HCT116 (cell line): ENCODE results near the gene MPHOSPH6. TPM values are rescaled to one million over a fixed set of nuclear protein-coding genes. Genes with fewer than 3 reads are reported as not detected.

Source experiments
- ATAC-seq: fragments of 200-7000 bp; cut with Tn5 transposase; 2 replicates; pipeline ENCODE4 v1.9.1; 2020; ENCODE audit warnings: mild to moderate bottlenecking, moderate library complexity
- BruUV-seq: library from RNA; stranded (reverse); fragments of 400-500 nt; replicated peaks from 2 replicates; lab custom pipeline; 2021; lab: Mats Ljungman, UMichigan
- CTCF ChIA-PET: fragments of 300-600 bp; sonication (Branson Sonifier 250); formaldehyde crosslinking; loops from one replicate; lab custom pipeline; 2021; ENCODE audit warnings: antibody characterized with exemption; lab: Charles Lee
- POLR2A ChIA-PET: fragments of 300-600, 350-600 bp; sonication (Branson Sonifier 250); formaldehyde crosslinking; loops from one replicate; lab custom pipeline; 2021; ENCODE audit warnings: antibody characterized with exemption; lab: Charles Lee
- RAD21 ChIA-PET, 2 experiments: fragments of 300-600 bp; sonication (Branson Sonifier 250); formaldehyde crosslinking; loops; one replicate each; lab custom pipeline; 2023; ENCODE audit warnings: low total read pairs in 2 of 2; ENCODE audit not compliant: uncharacterized antibody in 2 of 2, unreplicated experiment in 2 of 2, low non-redundant PET in 1 of 2; lab: Charles Lee
- DNase-seq: peaks from one replicate; pipeline ENCODE4 v3.0.0-alpha.2; 2010; ENCODE audit warnings: low read depth, low spot score
- H2AFZ ChIP-seq: fragments of 200-600 bp; shearing (Covaris generic), sonication (generic); 2 replicates; pipeline ENCODE4 v1.6.1; 2017; ENCODE audit warnings: low read depth, mixed run types, mixed read lengths, antibody characterized with exemption, low read length; ENCODE audit not compliant: poor library complexity, severe bottlenecking
- H3K27ac ChIP-seq: 2 replicates; pipeline ENCODE4 v1.5.1; 2012; ENCODE audit warnings: low read depth, low read length
- H3K27me3 ChIP-seq: fragments of 200-600 bp; sonication (generic); 2 replicates; pipeline ENCODE4 v1.6.1; 2016; ENCODE audit warnings: mixed run types, low read length, mixed read lengths; ENCODE audit not compliant: insufficient read depth
- H3K36me3 ChIP-seq, 2 experiments: fragments of 200-500 bp in 1 of 2; fragments of 200-600 bp in 1 of 2; sonication (Bioruptor generic) in 1 of 2; sonication (generic) in 1 of 2; 2 replicates each; pipeline versions ENCODE4 v1.5.1 to v1.6.1; 2014 to 2016; ENCODE audit warnings: low read length in 2 of 2, inconsistent platforms in 1 of 2, mixed read lengths in 1 of 2, mixed run types in 1 of 2; ENCODE audit not compliant: insufficient read depth in 2 of 2, control insufficient read depth in 1 of 2
- H3K4me1 ChIP-seq, 2 experiments: fragments of 200-600 bp in 1 of 2; sonication (generic) in 1 of 2; 2 replicates each; pipeline versions ENCODE4 v1.5.1 to v1.6.1; 2012 to 2017; ENCODE audit warnings: low read length in 2 of 2, inconsistent platforms in 1 of 2, mild to moderate bottlenecking in 1 of 2, mixed read lengths in 1 of 2, mixed run types in 1 of 2, moderate library complexity in 1 of 2; ENCODE audit not compliant: insufficient read depth in 2 of 2, control insufficient read depth in 1 of 2
- H3K4me2 ChIP-seq: fragments of 200-600 bp; sonication (generic); 2 replicates; pipeline ENCODE4 v1.6.1; 2017; ENCODE audit warnings: mixed run types, low read length, mixed read lengths
- H3K4me3 ChIP-seq, 2 experiments: fragments of 200-600 bp in 1 of 2; sonication (generic) in 1 of 2; replicated peaks in 1 of 2; 2 replicates each; pipeline ENCODE4 v1.5.1; 2011 to 2016; ENCODE audit warnings: low read length in 2 of 2, control low read depth in 1 of 2, low read depth in 1 of 2, mild to moderate bottlenecking in 1 of 2, mixed read lengths in 1 of 2, mixed run types in 1 of 2
- H3K79me2 ChIP-seq: fragments of 200-600 bp; sonication (generic); 2 replicates; pipeline ENCODE4 v1.6.1; 2017; ENCODE audit warnings: mild to moderate bottlenecking, mixed run types, low read length, moderate library complexity, mixed read lengths; ENCODE audit not compliant: insufficient read depth
- H3K9ac ChIP-seq: fragments of 200-600 bp; sonication (generic); 2 replicates; pipeline ENCODE4 v1.6.1; 2016; ENCODE audit warnings: low read length, mixed read lengths
- H3K9me2 ChIP-seq: fragments of 200-600 bp; sonication (generic), shearing (Covaris generic); 2 replicates; pipeline ENCODE4 v1.6.1; 2017; ENCODE audit warnings: mixed run types, mild to moderate bottlenecking, moderate library complexity; ENCODE audit not compliant: insufficient read depth
- H3K9me3 ChIP-seq, 2 experiments: fragments of 200-500 bp in 1 of 2; fragments of 200-600 bp in 1 of 2; sonication (Bioruptor generic) in 1 of 2; sonication (generic) in 1 of 2; 2 replicates each; pipeline ENCODE4 v1.6.1; 2014 to 2017; ENCODE audit warnings: low read length in 2 of 2, mixed read lengths in 2 of 2, inconsistent platforms in 1 of 2, low read depth in 1 of 2, mild to moderate bottlenecking in 1 of 2, mixed run types in 1 of 2, moderate library complexity in 1 of 2; ENCODE audit not compliant: control insufficient read depth in 1 of 2, insufficient read depth in 1 of 2
- H4K20me1 ChIP-seq: fragments of 200-600 bp; sonication (generic), shearing (Covaris generic); 2 replicates; pipeline ENCODE4 v1.6.1; 2017; ENCODE audit warnings: mixed run types, mild to moderate bottlenecking, moderate library complexity; ENCODE audit not compliant: insufficient read depth
- CBX3 ChIP-seq: IDR thresholded peaks from 2 replicates; pipeline ENCODE4 v1.6.1; 2012; ENCODE audit warnings: low read depth
- CEBPB ChIP-seq: IDR thresholded peaks from 2 replicates; pipeline ENCODE4 v1.6.1; 2012; ENCODE audit warnings: low read depth
- EGR1 ChIP-seq: IDR thresholded peaks from 2 replicates; pipeline ENCODE4 v1.6.1; 2012; ENCODE audit warnings: low read depth
- ELF1 ChIP-seq: IDR thresholded peaks from 2 replicates; pipeline ENCODE4 v1.6.1; 2012; ENCODE audit warnings: low read depth, borderline replicate concordance
- EZH2 ChIP-seq: fragments of 200-600 bp; sonication (generic); IDR thresholded peaks from 2 replicates; pipeline ENCODE4 v1.6.1; 2017; ENCODE audit warnings: antibody characterized with exemption, mixed run types
- EZH2phosphoT487 ChIP-seq: fragments of 200-600 bp; IDR thresholded peaks from 2 replicates; pipeline ENCODE4 v1.6.1; 2018; ENCODE audit warnings: antibody characterized with exemption, borderline replicate concordance
- FOSL1 ChIP-seq: IDR thresholded peaks from 2 replicates; pipeline ENCODE4 v1.6.1; 2012; ENCODE audit warnings: low read depth
- JUND ChIP-seq: IDR thresholded peaks from 2 replicates; pipeline ENCODE4 v1.6.1; 2012
- POLR2AphosphoS5 ChIP-seq: IDR thresholded peaks from 2 replicates; pipeline ENCODE4 v1.6.1; 2011; ENCODE audit warnings: mild to moderate bottlenecking, low read depth, low read length, moderate library complexity
- RAD21 ChIP-seq: IDR thresholded peaks from 2 replicates; pipeline ENCODE4 v1.6.1; 2012; ENCODE audit warnings: low read depth, mild to moderate bottlenecking
- SIN3A ChIP-seq: IDR thresholded peaks from 2 replicates; pipeline ENCODE4 v1.6.1; 2012; ENCODE audit warnings: low read depth
- SP1 ChIP-seq: IDR thresholded peaks from 2 replicates; pipeline ENCODE4 v1.6.1; 2012; ENCODE audit warnings: low read depth
- SRF ChIP-seq: IDR thresholded peaks from 2 replicates; pipeline ENCODE4 v1.6.1; 2012; ENCODE audit warnings: low read depth
- TCF7L2 ChIP-seq: IDR thresholded peaks from 2 replicates; pipeline ENCODE4 v1.7.0; 2011; ENCODE audit warnings: borderline replicate concordance, inconsistent platforms; ENCODE audit not compliant: insufficient read depth, insufficient read length; ENCODE audit errors: extremely low read depth
- YY1 ChIP-seq: IDR thresholded peaks from 2 replicates; pipeline ENCODE4 v1.6.1; 2011; ENCODE audit warnings: low read length, low read depth, moderate library complexity, mild to moderate bottlenecking; ENCODE audit not compliant: insufficient replicate concordance; ENCODE audit errors: extremely low read depth
- ZFX ChIP-seq: fragments of 450-650 bp; IDR thresholded peaks from 2 replicates; pipeline ENCODE4 v1.6.1; 2017
- ZNF274 ChIP-seq: fragments of 200-500 bp; sonication (Bioruptor generic); IDR thresholded peaks from 2 replicates; pipeline ENCODE4 v1.6.1; 2014; ENCODE audit warnings: mild to moderate bottlenecking, low read depth, low read length, inconsistent platforms
- intact Hi-C: fragments of 100-400 bp; cut with micrococcal nuclease; formaldehyde crosslinking; loops from 2 replicates; pipeline ENCODE4 v1.10.0; 2022
- total RNA-seq: library from RNA; stranded (reverse); gene quantifications from one replicate; pipeline ENCODE4 v1.2.1, GENCODE V29; 2021; ENCODE audit not compliant: unreplicated experiment
- TF ChIP-seq, protein P1 (sequence below): IDR thresholded peaks from 2 replicates; pipeline ENCODE4 v1.6.1; 2012
- TF ChIP-seq, protein P2 (sequence below): IDR thresholded peaks from 2 replicates; pipeline ENCODE4 v1.6.1; 2012
- TF ChIP-seq, protein P3 (sequence below): IDR thresholded peaks from 2 replicates; pipeline ENCODE4 v1.6.1; 2012; ENCODE audit warnings: low read depth

MPHOSPH6 gene
- total RNA-seq, 1 experiment from 2014 or later: 52.2 TPM

DNA sequence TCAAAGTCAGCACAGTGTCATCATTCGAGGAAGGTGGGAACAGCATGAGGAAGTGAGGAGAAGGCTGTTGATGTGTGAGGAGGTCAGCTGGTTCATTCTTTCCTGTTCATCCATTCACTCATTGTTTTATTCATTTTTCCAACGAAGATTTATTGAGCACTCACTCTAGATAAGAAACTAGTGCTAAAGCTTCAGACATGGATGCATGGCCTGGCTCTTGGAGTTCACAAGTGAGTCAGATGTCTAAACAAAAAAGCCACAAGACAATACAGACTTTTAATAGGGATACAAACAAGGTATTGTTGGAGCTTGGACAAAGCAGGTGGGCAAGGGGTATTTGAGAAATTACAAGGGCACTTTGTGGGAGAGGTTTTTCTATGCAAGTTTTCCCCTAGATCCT lies 31.3 kb upstream of the MPHOSPH6 start:
- RAD21 ChIA-PET: no interaction called here
- H3K4me1 ChIP-seq: no peaks in the 10 kb centered on the region
- no peak overlapping the region for H3K9ac ChIP-seq
- no peaks in the 10 kb centered on the region for H3K36me3 ChIP-seq
- no peak overlapping the region for H3K4me3 ChIP-seq
- POLR2A ChIA-PET: no interaction called here
- TF ChIP-seq RAD21: no peak
- TF ChIP-seq JUND: no peak
- no peak for TF ChIP-seq YY1
- TF ChIP-seq ELF1: no peak
- no peak for TF ChIP-seq FOSL1
- no peak for TF ChIP-seq POLR2AphosphoS5
- no peak for TF ChIP-seq ZNF274
- TF ChIP-seq SIN3A: no peak
- no peak for TF ChIP-seq EZH2
- no peak for TF ChIP-seq SRF
- TF ChIP-seq, protein P1, sequence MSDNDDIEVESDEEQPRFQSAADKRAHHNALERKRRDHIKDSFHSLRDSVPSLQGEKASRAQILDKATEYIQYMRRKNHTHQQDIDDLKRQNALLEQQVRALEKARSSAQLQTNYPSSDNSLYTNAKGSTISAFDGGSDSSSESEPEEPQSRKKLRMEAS: no peak
- TF ChIP-seq SP1: no peak
- no peak for TF ChIP-seq CEBPB
- no peak for TF ChIP-seq ZFX
- TF ChIP-seq, protein P2, sequence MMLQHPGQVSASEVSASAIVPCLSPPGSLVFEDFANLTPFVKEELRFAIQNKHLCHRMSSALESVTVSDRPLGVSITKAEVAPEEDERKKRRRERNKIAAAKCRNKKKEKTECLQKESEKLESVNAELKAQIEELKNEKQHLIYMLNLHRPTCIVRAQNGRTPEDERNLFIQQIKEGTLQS: no peak
- no peak for TF ChIP-seq EGR1
- TF ChIP-seq CBX3: no peak
- no peak for TF ChIP-seq TCF7L2
- TF ChIP-seq, protein P3, sequence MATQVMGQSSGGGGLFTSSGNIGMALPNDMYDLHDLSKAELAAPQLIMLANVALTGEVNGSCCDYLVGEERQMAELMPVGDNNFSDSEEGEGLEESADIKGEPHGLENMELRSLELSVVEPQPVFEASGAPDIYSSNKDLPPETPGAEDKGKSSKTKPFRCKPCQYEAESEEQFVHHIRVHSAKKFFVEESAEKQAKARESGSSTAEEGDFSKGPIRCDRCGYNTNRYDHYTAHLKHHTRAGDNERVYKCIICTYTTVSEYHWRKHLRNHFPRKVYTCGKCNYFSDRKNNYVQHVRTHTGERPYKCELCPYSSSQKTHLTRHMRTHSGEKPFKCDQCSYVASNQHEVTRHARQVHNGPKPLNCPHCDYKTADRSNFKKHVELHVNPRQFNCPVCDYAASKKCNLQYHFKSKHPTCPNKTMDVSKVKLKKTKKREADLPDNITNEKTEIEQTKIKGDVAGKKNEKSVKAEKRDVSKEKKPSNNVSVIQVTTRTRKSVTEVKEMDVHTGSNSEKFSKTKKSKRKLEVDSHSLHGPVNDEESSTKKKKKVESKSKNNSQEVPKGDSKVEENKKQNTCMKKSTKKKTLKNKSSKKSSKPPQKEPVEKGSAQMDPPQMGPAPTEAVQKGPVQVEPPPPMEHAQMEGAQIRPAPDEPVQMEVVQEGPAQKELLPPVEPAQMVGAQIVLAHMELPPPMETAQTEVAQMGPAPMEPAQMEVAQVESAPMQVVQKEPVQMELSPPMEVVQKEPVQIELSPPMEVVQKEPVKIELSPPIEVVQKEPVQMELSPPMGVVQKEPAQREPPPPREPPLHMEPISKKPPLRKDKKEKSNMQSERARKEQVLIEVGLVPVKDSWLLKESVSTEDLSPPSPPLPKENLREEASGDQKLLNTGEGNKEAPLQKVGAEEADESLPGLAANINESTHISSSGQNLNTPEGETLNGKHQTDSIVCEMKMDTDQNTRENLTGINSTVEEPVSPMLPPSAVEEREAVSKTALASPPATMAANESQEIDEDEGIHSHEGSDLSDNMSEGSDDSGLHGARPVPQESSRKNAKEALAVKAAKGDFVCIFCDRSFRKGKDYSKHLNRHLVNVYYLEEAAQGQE: no peak
- TF ChIP-seq EZH2phosphoT487: no peak
- H2AFZ ChIP-seq: no peak overlapping the region
- ATAC-seq (no peak), DNase-seq (no peak)
- H3K79me2 ChIP-seq: no peaks in the 10 kb centered on the region
- H4K20me1 ChIP-seq: no peaks in the 10 kb centered on the region
- BruUV-seq: no TSS peak
- no peaks in the 10 kb centered on the region for H3K9me2 ChIP-seq
- H3K4me2 ChIP-seq: no peak overlapping the region
- intact Hi-C loops: no loop called here
- no peaks in the 10 kb centered on the region for H3K9me3 ChIP-seq
- no peak overlapping the region for H3K27ac ChIP-seq
- CTCF ChIA-PET: interaction anchor here (1.0 kb wide), 1 partner anchor 29 kb away, joined by 3 read pairs; no protein-coding TSS in a partner anchor
- H3K27me3 ChIP-seq: peaks cover 16% of the 10 kb centered on the region
